Trophoblast cell (in vitro differentiated cells and primary cell): ENCODE measurements around the gene TSPAN11.

Experiments
- DNase-seq, 2 donors: peaks; one replicate each; pipeline ENCODE4 v3.0.0-alpha.2; 2016
- H2AFZ ChIP-seq: 2 replicates; pipeline ENCODE4 v1.6.1; 2013; ENCODE audit warnings: low read length, moderate library complexity, mild to moderate bottlenecking; ENCODE audit not compliant: insufficient read depth, poor library complexity
- H2AK5ac ChIP-seq: 2 replicates; pipeline ENCODE4 v1.6.1; 2013; ENCODE audit warnings: mild to moderate bottlenecking, low read length
- H2BK120ac ChIP-seq: 2 replicates; pipeline ENCODE4 v1.6.1; 2013; ENCODE audit warnings: low read length, mild to moderate bottlenecking, moderate library complexity; ENCODE audit not compliant: insufficient read depth, poor library complexity
- H2BK12ac ChIP-seq: 2 replicates; pipeline ENCODE4 v1.6.1; 2013; ENCODE audit warnings: mild to moderate bottlenecking, low read length, moderate library complexity
- H2BK5ac ChIP-seq: 2 replicates; pipeline ENCODE4 v1.6.1; 2013; ENCODE audit warnings: low read length, low read depth, moderate library complexity, mild to moderate bottlenecking; ENCODE audit not compliant: poor library complexity
- H3K14ac ChIP-seq: 2 replicates; pipeline ENCODE4 v1.6.1; 2013; ENCODE audit warnings: mild to moderate bottlenecking, low read length
- H3K18ac ChIP-seq: 2 replicates; pipeline ENCODE4 v1.6.1; 2013; ENCODE audit warnings: mild to moderate bottlenecking, low read length
- H3K23ac ChIP-seq: 2 replicates; pipeline ENCODE4 v1.6.1; 2013; ENCODE audit warnings: low read length
- H3K27ac ChIP-seq: 2 replicates; pipeline ENCODE4 v1.5.1; 2013; ENCODE audit warnings: low read depth, mild to moderate bottlenecking, inconsistent platforms, low read length, moderate library complexity
- H3K27me3 ChIP-seq: 2 replicates; pipeline ENCODE4 v1.6.1; 2013; ENCODE audit warnings: inconsistent platforms, mild to moderate bottlenecking, low read length, moderate library complexity; ENCODE audit not compliant: insufficient read depth
- H3K36me3 ChIP-seq, 2 experiments: 1 replicate in 1 of 2; 2 replicates in 1 of 2; pipeline ENCODE4 v1.6.1; 2013; ENCODE audit warnings: low read length in 2 of 2, mild to moderate bottlenecking in 2 of 2, moderate library complexity in 1 of 2; ENCODE audit not compliant: insufficient read depth in 2 of 2, control insufficient read depth in 1 of 2
- H3K4ac ChIP-seq: 2 replicates; pipeline ENCODE4 v1.6.1; 2013; ENCODE audit warnings: low read depth, mild to moderate bottlenecking, low read length, moderate library complexity
- H3K4me1 ChIP-seq, 2 experiments: 1 replicate in 1 of 2; 2 replicates in 1 of 2; pipeline ENCODE4 v1.6.1; 2013; ENCODE audit warnings: low read length in 2 of 2, mild to moderate bottlenecking in 2 of 2, moderate library complexity in 1 of 2; ENCODE audit not compliant: insufficient read depth in 2 of 2, control insufficient read depth in 1 of 2
- H3K4me2 ChIP-seq: 2 replicates; pipeline ENCODE4 v1.6.1; 2013; ENCODE audit warnings: inconsistent platforms, mild to moderate bottlenecking, low read length, moderate library complexity
- H3K4me3 ChIP-seq: 2 replicates; pipeline ENCODE4 v1.5.1; 2013; ENCODE audit warnings: mild to moderate bottlenecking, low read depth, low read length, inconsistent platforms
- H3K79me1 ChIP-seq: one replicate; pipeline ENCODE4 v1.6.1; 2013; ENCODE audit warnings: low read length
- H3K79me2 ChIP-seq: 2 replicates; pipeline ENCODE4 v1.6.1; 2013; ENCODE audit warnings: low read length, mild to moderate bottlenecking; ENCODE audit not compliant: control insufficient read depth, insufficient read depth, poor library complexity
- H3K9ac ChIP-seq: 2 replicates; pipeline ENCODE4 v1.6.1; 2013; ENCODE audit warnings: mild to moderate bottlenecking, low read length
- H3K9me3 ChIP-seq: 2 replicates; pipeline ENCODE4 v1.6.1; 2013; ENCODE audit warnings: low read depth, mild to moderate bottlenecking, control low read depth, inconsistent platforms, low read length; ENCODE audit not compliant: insufficient read depth
- H4K12ac ChIP-seq: 2 replicates; pipeline ENCODE4 v1.6.1; 2013; ENCODE audit warnings: low read depth, mild to moderate bottlenecking, low read length, moderate library complexity
- H4K8ac ChIP-seq: 2 replicates; pipeline ENCODE4 v1.6.1; 2013; ENCODE audit warnings: low read depth, mild to moderate bottlenecking, low read length, moderate library complexity
- H4K91ac ChIP-seq: one replicate; pipeline ENCODE4 v1.6.1; 2013; ENCODE audit warnings: low read depth, mild to moderate bottlenecking, low read length, moderate library complexity
- WGBS: extraction: QIAGEN DNeasy Blood & Tissue Kit; methylation state at CpG from one replicate; pipeline ENCODE4 v1.1.7; 2013; ENCODE audit warnings: missing lambda C conversion rate; ENCODE audit not compliant: insufficient read length, insufficient coverage; ENCODE audit errors: extremely low coverage; 5-methylcytosine and 5-hydroxymethylcytosine counted together

The TSPAN11 gene

GRCh38 chr12:31008961-31009840, 82.7 kb downstream of the TSPAN11 start:
- Histone ChIP-seq H3K4ac (no peak overlapping the region), H4K91ac (no peak overlapping the region), H3K9me3 (no peaks in the 10 kb centered on the region), H2BK120ac (no peak overlapping the region), H4K8ac (no peak overlapping the region), H3K4me1 (peaks cover 0 to 10% of the 10 kb centered on the region in 2 experiments), H3K79me2 (no peaks in the 10 kb centered on the region), H4K12ac (no peak overlapping the region), H2BK12ac (no peak overlapping the region), H3K14ac (no peak overlapping the region), H3K18ac (no peak overlapping the region), H3K9ac (no peak overlapping the region), H3K4me2 (no peak overlapping the region), H3K23ac (no peak overlapping the region), H2AFZ (no peak overlapping the region), H3K79me1 (no peaks in the 10 kb centered on the region), H3K4me3 (no peak overlapping the region), H3K27me3 (no peaks in the 10 kb centered on the region), H3K27ac (no peak overlapping the region), H3K36me3 (no peaks in the 10 kb centered on the region), H2AK5ac (no peak overlapping the region), H2BK5ac (no peak overlapping the region)
- no CpG with 5 or more reads among the region's 19 CpGs for WGBS
- no peak for DNase-seq

DNA sequence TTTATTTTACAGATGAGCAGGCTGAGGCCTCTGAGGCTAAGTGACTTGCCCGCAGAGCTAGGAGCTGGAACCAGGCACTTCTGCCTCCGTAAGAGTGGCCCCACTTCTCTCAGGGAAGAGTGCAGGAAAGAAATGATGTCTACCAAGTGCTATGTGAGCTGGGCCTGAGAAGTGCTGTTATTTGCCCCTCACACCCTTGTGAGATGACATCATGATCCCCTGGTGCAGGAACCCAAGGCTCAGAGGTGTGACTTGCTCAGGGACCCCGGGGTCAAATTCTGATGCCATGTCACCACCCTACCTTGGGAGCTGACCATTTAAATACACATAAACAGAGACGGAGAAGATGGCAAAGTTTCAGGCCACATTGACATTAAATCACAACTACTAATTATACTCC, 83.4 kb downstream of the TSPAN11 start:
- H4K91ac ChIP-seq, result no peak overlapping the region
- no peak overlapping the region for H3K4ac ChIP-seq
- no peak overlapping the region for H3K4me3 ChIP-seq
- H3K9ac ChIP-seq, result no peak overlapping the region
- no peak overlapping the region for H2AK5ac ChIP-seq
- no peak overlapping the region for H4K12ac ChIP-seq
- no peak overlapping the region for H3K23ac ChIP-seq
- no peak overlapping the region for H2BK120ac ChIP-seq
- no CpG with 5 or more reads among the region's 4 CpGs for WGBS
- H3K79me2 ChIP-seq, result no peaks in the 10 kb centered on the region
- H2BK12ac ChIP-seq, result no peak overlapping the region
- no peaks in the 10 kb centered on the region for H3K36me3 ChIP-seq
- no peak overlapping the region for H3K18ac ChIP-seq
- no peak overlapping the region for H2AFZ ChIP-seq
- H3K14ac ChIP-seq, result no peak overlapping the region
- no peak overlapping the region for H4K8ac ChIP-seq
- no peak overlapping the region for H3K4me2 ChIP-seq
- no peaks in the 10 kb centered on the region for H3K27me3 ChIP-seq
- DNase-seq, result no peak
- H3K9me3 ChIP-seq, result no peaks in the 10 kb centered on the region
- H3K4me1 ChIP-seq, result peaks cover 0 to 10% of the 10 kb centered on the region in 2 experiments
- H2BK5ac ChIP-seq, result no peak overlapping the region
- H3K27ac ChIP-seq, result no peak overlapping the region
- H3K79me1 ChIP-seq, result no peaks in the 10 kb centered on the region

- H2BK120ac ChIP-seq, result no peak overlapping the region
- H2AK5ac ChIP-seq, result no peak overlapping the region
- H3K36me3 ChIP-seq, result no peaks in the 10 kb centered on the region
- H3K4ac ChIP-seq, result no peak overlapping the region
- H4K91ac ChIP-seq, result no peak overlapping the region
- no peaks in the 10 kb centered on the region for H3K79me2 ChIP-seq
- H3K27me3 ChIP-seq, result no peaks in the 10 kb centered on the region
- H3K4me3 ChIP-seq, result no peak overlapping the region
- H2BK12ac ChIP-seq, result no peak overlapping the region
- no peak for DNase-seq
- H3K79me1 ChIP-seq, result no peaks in the 10 kb centered on the region
- no peak overlapping the region for H3K27ac ChIP-seq
- H4K12ac ChIP-seq, result no peak overlapping the region
- H2BK5ac ChIP-seq, result no peak overlapping the region
- H3K9ac ChIP-seq, result no peak overlapping the region
- no peaks in the 10 kb centered on the region for H3K9me3 ChIP-seq
- no peak overlapping the region for H3K23ac ChIP-seq
- no peak overlapping the region for H4K8ac ChIP-seq
- no peak overlapping the region for H3K4me2 ChIP-seq
- no peak overlapping the region for H3K14ac ChIP-seq
- H2AFZ ChIP-seq, result no peak overlapping the region
- H3K4me1 ChIP-seq, result peaks cover 0 to 4% of the 10 kb centered on the region in 2 experiments
- H3K18ac ChIP-seq, result no peak overlapping the region
- WGBS, result no CpG with 5 or more reads among the region's 5 CpGs
These were observed 84.8 kb downstream of the TSPAN11 start for GRCh38 chr12:31011336-31011735.

DNA sequence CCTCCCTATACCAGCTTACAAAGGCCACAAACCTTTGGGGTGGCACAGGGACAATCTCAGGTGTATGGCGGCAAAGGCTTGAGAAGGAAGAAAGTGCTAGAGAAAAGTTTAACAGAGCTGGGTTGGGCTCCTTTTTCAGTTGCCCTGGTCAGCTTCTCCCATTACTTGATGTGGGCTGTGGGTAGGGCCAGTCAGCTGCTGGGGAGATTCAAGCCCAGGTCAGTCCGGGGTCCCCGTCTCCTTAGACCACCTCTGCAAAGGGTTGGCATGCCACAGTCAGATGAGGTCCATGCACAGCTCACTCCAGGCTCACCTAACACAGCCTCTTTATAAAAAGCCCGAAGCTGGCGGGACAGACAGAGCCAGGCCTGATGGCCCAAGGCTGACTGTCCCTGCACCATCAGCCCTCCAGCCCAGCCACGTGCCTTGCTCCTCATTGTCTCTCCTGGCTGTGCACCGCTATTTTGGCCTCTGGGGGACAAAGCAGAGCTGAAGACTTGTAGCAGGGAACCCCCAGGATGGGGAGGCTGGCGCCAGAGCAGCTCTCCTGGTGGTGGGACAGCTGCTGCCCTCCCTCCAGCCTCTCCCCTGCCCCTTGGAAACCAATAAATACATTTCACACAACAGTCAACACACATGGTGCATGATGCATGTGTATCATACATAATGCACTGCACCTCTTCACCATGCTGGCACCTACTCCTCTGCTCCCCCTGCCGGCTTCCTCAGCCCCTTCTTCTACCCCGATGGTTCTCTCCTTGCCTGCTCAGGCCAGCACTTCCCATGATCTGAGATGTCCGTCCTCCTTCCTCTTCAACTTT, 85.4 kb downstream of the TSPAN11 start:
- H2AFZ ChIP-seq, result no peak overlapping the region
- no peak overlapping the region for H4K12ac ChIP-seq
- H3K36me3 ChIP-seq, result no peaks in the 10 kb centered on the region
- no peak overlapping the region for H3K9ac ChIP-seq
- H3K14ac ChIP-seq, result no peak overlapping the region
- H2BK5ac ChIP-seq, result no peak overlapping the region
- H3K79me2 ChIP-seq, result no peaks in the 10 kb centered on the region
- H3K4me2 ChIP-seq, result no peak overlapping the region
- H3K9me3 ChIP-seq, result no peaks in the 10 kb centered on the region
- no peaks in the 10 kb centered on the region for H3K79me1 ChIP-seq
- DNase-seq, result peak in 1 of 2 donors; percentile 41
- no peak overlapping the region for H2BK12ac ChIP-seq
- H4K91ac ChIP-seq, result no peak overlapping the region
- no CpG with 5 or more reads among the region's 11 CpGs for WGBS
- H2BK120ac ChIP-seq, result no peak overlapping the region
- H3K4ac ChIP-seq, result no peak overlapping the region
- no peak overlapping the region for H3K23ac ChIP-seq
- peaks cover 0 to 4% of the 10 kb centered on the region in 2 experiments for H3K4me1 ChIP-seq
- no peak overlapping the region for H3K27ac ChIP-seq
- H3K27me3 ChIP-seq, result no peaks in the 10 kb centered on the region
- no peak overlapping the region for H3K4me3 ChIP-seq
- no peak overlapping the region for H2AK5ac ChIP-seq
- H3K18ac ChIP-seq, result no peak overlapping the region
- H4K8ac ChIP-seq, result no peak overlapping the region
